GM12878 (cell line): ENCODE results near the gene LRP2BP. TPM values are rescaled to one million over a fixed set of nuclear protein-coding genes. Genes with fewer than 3 reads are reported as not detected.

Source experiments
- CBFB ChIP-seq: IDR thresholded peaks from 2 replicates; pipeline ENCODE4 v1.6.1; 2016; ENCODE audit warnings: antibody characterized with exemption, low read depth
- CBX3 ChIP-seq: fragments of 200-600 bp; sonication (generic); IDR thresholded peaks from 2 replicates; pipeline ENCODE4 v1.6.1; 2016; ENCODE audit warnings: low read depth, borderline replicate concordance
- CEBPB ChIP-seq, 2 experiments: fragments of 150-350 bp in 1 of 2; IDR thresholded peaks; 2 replicates each; pipeline ENCODE4 v1.6.1; 2012 to 2014; ENCODE audit warnings: low read depth in 2 of 2, low read length in 2 of 2, borderline replicate concordance in 1 of 2, inconsistent platforms in 1 of 2
- CHD1 ChIP-seq: IDR thresholded peaks from 2 replicates; pipeline ENCODE4 v1.6.1; 2012; ENCODE audit warnings: low read depth, low read length, improper control_type of control experiment
- CREB1 ChIP-seq: IDR thresholded peaks from 2 replicates; pipeline ENCODE4 v1.6.1; 2012; ENCODE audit warnings: low read depth, mild to moderate bottlenecking, inconsistent platforms
- EGR1 ChIP-seq, 2 experiments: IDR thresholded peaks; 1 replicate in 1 of 2; 2 replicates in 1 of 2; pipeline ENCODE4 v1.6.1; 2011 to 2012; ENCODE audit warnings: low read depth in 2 of 2, low read length in 2 of 2, borderline replicate concordance in 1 of 2, mild to moderate bottlenecking in 1 of 2, moderate library complexity in 1 of 2
- ESRRA ChIP-seq: IDR thresholded peaks from 2 replicates; pipeline ENCODE4 v1.6.1; 2012; ENCODE audit warnings: mild to moderate bottlenecking, low read length, improper control_type of control experiment
- ETV6 ChIP-seq, 2 experiments: fragments of 450-650 bp in 1 of 2; IDR thresholded peaks in 1 of 2; conservative IDR thresholded peaks in 1 of 2; 2 replicates each; pipeline ENCODE4 v1.6.1; 2014; ENCODE audit warnings: antibody characterized with exemption in 1 of 2, borderline replicate concordance in 1 of 2, low read depth in 1 of 2, mild to moderate bottlenecking in 1 of 2, moderate library complexity in 1 of 2
- EZH2 ChIP-seq: IDR thresholded peaks from 2 replicates; pipeline ENCODE4 v1.6.1; 2012; ENCODE audit warnings: low read depth, mild to moderate bottlenecking, control low read depth, inconsistent platforms, low read length, borderline replicate concordance; ENCODE audit not compliant: control insufficient read depth
- HCFC1 ChIP-seq: fragments of 150-350 bp; IDR thresholded peaks from 2 replicates; pipeline ENCODE4 v1.6.1; 2014; ENCODE audit warnings: low read length
- KAT2A ChIP-seq: conservative IDR thresholded peaks from 2 replicates; pipeline ENCODE4 v1.6.1; 2011; ENCODE audit warnings: low read depth, low read length; ENCODE audit not compliant: control insufficient read depth
- MTA3 ChIP-seq: IDR thresholded peaks from 2 replicates; pipeline ENCODE4 v1.6.1; 2012; ENCODE audit warnings: low read length, inconsistent platforms, borderline replicate concordance
- MYB ChIP-seq: fragments of 150-350 bp; IDR thresholded peaks from 2 replicates; pipeline ENCODE4 v1.6.1; 2014; ENCODE audit warnings: mild to moderate bottlenecking, low read depth, low read length, borderline replicate concordance
- NFIC ChIP-seq: IDR thresholded peaks from 2 replicates; pipeline ENCODE4 v1.6.1; 2012; ENCODE audit warnings: low read depth, mild to moderate bottlenecking, inconsistent platforms, low read length, moderate library complexity
- NR2C2 ChIP-seq: IDR thresholded peaks from 2 replicates; pipeline ENCODE4 v1.6.1; 2011; ENCODE audit warnings: borderline replicate concordance, low read depth; ENCODE audit not compliant: control insufficient read depth, insufficient read length
- NRF1 ChIP-seq: conservative IDR thresholded peaks from 2 replicates; pipeline ENCODE4 v1.6.1; 2011; ENCODE audit warnings: mild to moderate bottlenecking, low read depth, low read length, improper control_type of control experiment
- POLR2AphosphoS2 ChIP-seq: IDR thresholded peaks from 2 replicates; pipeline ENCODE4 v1.6.1; 2011; ENCODE audit warnings: low read depth, mild to moderate bottlenecking, low read length, improper control_type of control experiment, moderate library complexity
- RAD21 ChIP-seq: IDR thresholded peaks from 2 replicates; pipeline ENCODE4 v1.6.1; 2011; ENCODE audit warnings: mild to moderate bottlenecking, low read depth, low read length, moderate library complexity; ENCODE audit not compliant: insufficient read depth
- SIX5 ChIP-seq: IDR thresholded peaks from 2 replicates; pipeline ENCODE4 v1.6.1; 2011; ENCODE audit warnings: mild to moderate bottlenecking, low read depth, low read length, moderate library complexity; ENCODE audit not compliant: severe bottlenecking
- SUPT20H ChIP-seq: IDR thresholded peaks from 2 replicates; pipeline ENCODE4 v1.6.1; 2011; ENCODE audit warnings: low read depth, mild to moderate bottlenecking, low read length, moderate library complexity, borderline replicate concordance; ENCODE audit not compliant: control insufficient read depth
- TAF1 ChIP-seq: IDR thresholded peaks from 2 replicates; pipeline ENCODE4 v1.6.1; 2011; ENCODE audit warnings: mild to moderate bottlenecking, low read depth, low read length, borderline replicate concordance
- YBX1 ChIP-seq: fragments of 450-650 bp; IDR thresholded peaks from 2 replicates; pipeline ENCODE4 v1.6.1; 2016; ENCODE audit warnings: antibody characterized with exemption
- ZNF217 ChIP-seq: fragments of 450-650 bp; IDR thresholded peaks from 2 replicates; pipeline ENCODE4 v1.6.1; 2017; ENCODE audit warnings: antibody characterized with exemption, mild to moderate bottlenecking
- ZNF384 ChIP-seq: IDR thresholded peaks from 2 replicates; pipeline ENCODE4 v1.6.1; 2012; ENCODE audit warnings: low read depth, mild to moderate bottlenecking, low read length, improper control_type of control experiment, borderline replicate concordance
- polyA plus RNA-seq, 11 experiments: library from polyadenylated mRNA; depleted of rRNA in 4 of 11; unstranded in 6 of 11; stranded (reverse) in 5 of 11; fragments of >200 nt; fragmentation: Nextera tagmentation in 4 of 11; fragmentation: Illumina TruSeq in 1 of 11; extraction: Ambion mirVana in 4 of 11; extraction: Trizol in 1 of 11; gene quantifications; 1 replicate in 1 of 11; 2 replicates in 10 of 11; pipeline versions ENCODE4 v1.2.1 to v1.2.3, GENCODE V29; 2011 to 2016; ENCODE audit warnings: inconsistent platforms in 2 of 11, missing spikeins in 2 of 11, low read depth in 1 of 11
- total RNA-seq, 4 experiments: library from RNA; depleted of rRNA in 3 of 4; stranded (reverse); fragments of >200 nt in 3 of 4; fragmentation: Illumina TruSeq in 1 of 4; extraction: Trizol in 1 of 4; gene quantifications; 2 replicates each; pipeline versions ENCODE4 v1.2.1 to v1.2.3, GENCODE V29; 2013 to 2021
- TF ChIP-seq, protein P1 (sequence below): IDR thresholded peaks from 2 replicates; pipeline ENCODE4 v1.6.1; 2012; ENCODE audit warnings: low read depth, low read length, improper control_type of control experiment
- TF ChIP-seq, protein P2 (sequence below): fragments of 450-650 bp; IDR thresholded peaks from 2 replicates; pipeline ENCODE4 v1.6.1; 2017; ENCODE audit warnings: low read depth, mild to moderate bottlenecking, moderate library complexity
- TF ChIP-seq, protein P3 (sequence below): fragments of 150-350 bp; IDR thresholded peaks from 2 replicates; pipeline ENCODE4 v1.6.1; 2014; ENCODE audit warnings: mild to moderate bottlenecking, low read depth, low read length

Gene LRP2BP
- total and polyA plus RNA-seq, 10 of the 15 experiments (the other 5 are each of a cell fraction or from before 2014, with no cell fraction given) = 0.27 to 5.2 (median 1.0) TPM

DNA sequence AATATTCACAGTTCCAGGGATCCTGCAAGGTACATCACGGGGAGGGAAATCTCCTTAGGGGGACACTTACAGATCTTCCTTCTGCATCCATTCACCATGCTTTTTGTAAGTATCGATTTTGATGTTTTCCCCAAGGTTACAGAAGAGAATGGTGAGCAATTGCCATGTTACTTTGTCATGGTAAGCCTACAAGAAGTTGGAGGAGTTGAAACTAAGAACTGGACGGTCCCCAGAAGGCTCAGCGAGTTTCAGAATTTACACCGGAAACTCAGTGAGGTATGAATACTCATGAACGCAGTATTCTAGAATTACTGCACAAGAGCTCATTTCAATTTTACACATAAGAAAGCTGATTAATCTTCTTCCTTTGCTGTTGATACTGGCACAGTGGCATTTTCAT is 53.9 kb downstream of the LRP2BP start (continued):
- no peak for TF ChIP-seq KAT2A
- no peak for TF ChIP-seq SUPT20H
- no peak for TF ChIP-seq MYB
- TF ChIP-seq SIX5 = no peak
- TF ChIP-seq TAF1 = 0 out of 2 replicates have a peak, but pooled peaks have one; percentile 29
- TF ChIP-seq CREB1 = 0 out of 2 replicates have a peak, but pooled peaks have one; percentile 30
- no peak for TF ChIP-seq ZNF384
- no peak for TF ChIP-seq CBFB
- no peak for TF ChIP-seq EGR1 (IDR thresholded peaks at IDR 0.05; ENCODE audit: borderline replicate concordance in 1 of 2, low read depth in 2 of 2, low read length in 2 of 2)
- TF ChIP-seq, protein P1, sequence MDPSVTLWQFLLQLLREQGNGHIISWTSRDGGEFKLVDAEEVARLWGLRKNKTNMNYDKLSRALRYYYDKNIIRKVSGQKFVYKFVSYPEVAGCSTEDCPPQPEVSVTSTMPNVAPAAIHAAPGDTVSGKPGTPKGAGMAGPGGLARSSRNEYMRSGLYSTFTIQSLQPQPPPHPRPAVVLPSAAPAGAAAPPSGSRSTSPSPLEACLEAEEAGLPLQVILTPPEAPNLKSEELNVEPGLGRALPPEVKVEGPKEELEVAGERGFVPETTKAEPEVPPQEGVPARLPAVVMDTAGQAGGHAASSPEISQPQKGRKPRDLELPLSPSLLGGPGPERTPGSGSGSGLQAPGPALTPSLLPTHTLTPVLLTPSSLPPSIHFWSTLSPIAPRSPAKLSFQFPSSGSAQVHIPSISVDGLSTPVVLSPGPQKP = no peak
- TF ChIP-seq CHD1 = no peak
- no peak for TF ChIP-seq YBX1
- no peak for TF ChIP-seq EZH2
- TF ChIP-seq NR2C2 = no peak
- peak; percentile 76 for TF ChIP-seq NFIC
- TF ChIP-seq HCFC1 = no peak
- no peak for TF ChIP-seq NRF1
- peak in 1 of 2 experiments; percentile 85; a peak in 2 of 4 replicates for TF ChIP-seq ETV6 (conservative IDR thresholded peaks at IDR 0.05 in 1 of 2, IDR thresholded peaks at IDR 0.05 in 1 of 2; ENCODE audit: borderline replicate concordance in 1 of 2, low read depth in 1 of 2)
- no peak; the same call in 1 of the 2 replicates for TF ChIP-seq ZNF217
- TF ChIP-seq CEBPB (IDR thresholded peaks at IDR 0.05; ENCODE audit: borderline replicate concordance in 1 of 2, low read depth in 2 of 2, low read length in 2 of 2) = no peak
- TF ChIP-seq ESRRA = no peak
- TF ChIP-seq, protein P2, sequence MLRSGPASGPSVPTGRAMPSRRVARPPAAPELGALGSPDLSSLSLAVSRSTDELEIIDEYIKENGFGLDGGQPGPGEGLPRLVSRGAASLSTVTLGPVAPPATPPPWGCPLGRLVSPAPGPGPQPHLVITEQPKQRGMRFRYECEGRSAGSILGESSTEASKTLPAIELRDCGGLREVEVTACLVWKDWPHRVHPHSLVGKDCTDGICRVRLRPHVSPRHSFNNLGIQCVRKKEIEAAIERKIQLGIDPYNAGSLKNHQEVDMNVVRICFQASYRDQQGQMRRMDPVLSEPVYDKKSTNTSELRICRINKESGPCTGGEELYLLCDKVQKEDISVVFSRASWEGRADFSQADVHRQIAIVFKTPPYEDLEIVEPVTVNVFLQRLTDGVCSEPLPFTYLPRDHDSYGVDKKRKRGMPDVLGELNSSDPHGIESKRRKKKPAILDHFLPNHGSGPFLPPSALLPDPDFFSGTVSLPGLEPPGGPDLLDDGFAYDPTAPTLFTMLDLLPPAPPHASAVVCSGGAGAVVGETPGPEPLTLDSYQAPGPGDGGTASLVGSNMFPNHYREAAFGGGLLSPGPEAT = no peak
- no peak for TF ChIP-seq POLR2AphosphoS2
- peak; percentile 18; the same call in 1 of the 2 replicates for TF ChIP-seq RAD21
- no peak for TF ChIP-seq MTA3
- no peak for TF ChIP-seq CBX3
- TF ChIP-seq, protein P3, sequence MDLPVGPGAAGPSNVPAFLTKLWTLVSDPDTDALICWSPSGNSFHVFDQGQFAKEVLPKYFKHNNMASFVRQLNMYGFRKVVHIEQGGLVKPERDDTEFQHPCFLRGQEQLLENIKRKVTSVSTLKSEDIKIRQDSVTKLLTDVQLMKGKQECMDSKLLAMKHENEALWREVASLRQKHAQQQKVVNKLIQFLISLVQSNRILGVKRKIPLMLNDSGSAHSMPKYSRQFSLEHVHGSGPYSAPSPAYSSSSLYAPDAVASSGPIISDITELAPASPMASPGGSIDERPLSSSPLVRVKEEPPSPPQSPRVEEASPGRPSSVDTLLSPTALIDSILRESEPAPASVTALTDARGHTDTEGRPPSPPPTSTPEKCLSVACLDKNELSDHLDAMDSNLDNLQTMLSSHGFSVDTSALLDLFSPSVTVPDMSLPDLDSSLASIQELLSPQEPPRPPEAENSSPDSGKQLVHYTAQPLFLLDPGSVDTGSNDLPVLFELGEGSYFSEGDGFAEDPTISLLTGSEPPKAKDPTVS = no peak
